GM21447 (cell line): ENCODE measurements around the gene PKD1L1.

Source experiments
- ATAC-seq: cut with Tn5 transposase; IDR thresholded peaks from one replicate; pipeline ENCODE4 v1.9.1; 2021; ENCODE audit not compliant: unreplicated experiment

PKD1L1 gene

DNA sequence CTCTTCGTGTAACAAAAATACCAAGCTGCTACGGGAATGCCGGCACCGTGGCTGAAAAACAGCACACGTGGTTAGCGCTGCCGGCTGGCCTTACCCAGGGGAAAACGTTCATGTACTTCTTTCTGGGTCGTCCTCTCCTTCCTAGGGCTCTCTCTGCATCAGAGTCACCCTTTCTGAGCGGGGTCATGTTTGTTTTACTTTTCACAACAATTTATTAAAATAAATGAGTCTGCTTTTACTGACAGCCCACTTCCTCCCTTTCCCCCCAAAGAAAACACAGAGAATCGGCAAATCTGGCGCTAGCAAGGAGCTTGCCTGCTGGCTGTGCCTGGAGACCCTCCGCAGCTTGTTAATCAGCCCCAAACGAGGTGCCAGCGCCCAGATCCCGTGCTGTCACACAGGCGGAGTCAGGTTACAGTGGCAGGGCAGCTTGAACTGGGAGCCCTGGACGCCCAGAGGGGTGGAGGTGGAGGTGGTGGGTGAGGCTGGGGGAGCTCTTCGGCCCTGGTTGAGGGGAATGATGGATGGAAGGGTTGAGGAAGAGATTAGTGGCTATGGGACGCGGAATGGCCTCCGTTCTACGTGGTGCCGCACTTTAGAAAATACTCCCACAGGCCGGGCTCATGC lies 204.2 kb downstream of the PKD1L1 start:
- no peak for ATAC-seq

DNA sequence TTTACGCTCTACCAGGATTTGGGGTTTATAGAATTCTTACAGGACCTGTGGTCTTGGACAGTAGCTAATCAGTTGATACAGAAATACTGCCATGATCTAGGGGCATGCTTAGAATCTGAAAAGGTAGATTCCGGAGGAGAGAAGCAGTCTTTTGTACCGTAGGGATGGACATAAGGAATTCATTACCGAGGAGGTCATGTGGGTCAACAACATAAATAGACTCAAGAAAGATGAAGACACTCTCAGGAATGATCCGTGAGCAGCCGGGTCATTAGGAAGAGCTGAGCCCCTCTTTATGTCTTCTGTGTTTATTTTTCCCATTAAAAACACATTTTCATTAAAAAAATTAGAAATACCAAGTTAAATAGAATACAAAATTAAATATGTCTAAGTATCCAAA lies 206.3 kb downstream of the PKD1L1 start:
- no peak for ATAC-seq

DNA sequence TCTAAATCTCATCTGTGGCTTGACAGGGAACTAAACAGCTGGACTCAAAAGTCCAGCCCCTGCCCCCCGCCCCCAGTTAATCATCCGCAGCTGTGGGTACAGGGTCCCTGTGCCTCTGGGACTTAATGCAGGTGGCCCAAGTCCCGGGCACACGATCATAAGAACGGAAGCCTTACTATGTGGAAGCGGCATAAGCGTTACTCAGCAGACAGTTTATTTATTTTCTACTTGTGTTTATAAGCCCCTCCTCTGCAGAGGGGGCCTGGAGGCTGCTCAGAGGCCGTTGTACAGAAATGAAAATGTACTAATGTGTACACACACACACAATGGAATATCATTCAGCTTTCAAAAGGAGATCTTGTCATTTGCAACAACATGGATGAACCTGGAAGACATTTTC lies 208.4 kb downstream of the PKD1L1 start:
- no peak for ATAC-seq

DNA sequence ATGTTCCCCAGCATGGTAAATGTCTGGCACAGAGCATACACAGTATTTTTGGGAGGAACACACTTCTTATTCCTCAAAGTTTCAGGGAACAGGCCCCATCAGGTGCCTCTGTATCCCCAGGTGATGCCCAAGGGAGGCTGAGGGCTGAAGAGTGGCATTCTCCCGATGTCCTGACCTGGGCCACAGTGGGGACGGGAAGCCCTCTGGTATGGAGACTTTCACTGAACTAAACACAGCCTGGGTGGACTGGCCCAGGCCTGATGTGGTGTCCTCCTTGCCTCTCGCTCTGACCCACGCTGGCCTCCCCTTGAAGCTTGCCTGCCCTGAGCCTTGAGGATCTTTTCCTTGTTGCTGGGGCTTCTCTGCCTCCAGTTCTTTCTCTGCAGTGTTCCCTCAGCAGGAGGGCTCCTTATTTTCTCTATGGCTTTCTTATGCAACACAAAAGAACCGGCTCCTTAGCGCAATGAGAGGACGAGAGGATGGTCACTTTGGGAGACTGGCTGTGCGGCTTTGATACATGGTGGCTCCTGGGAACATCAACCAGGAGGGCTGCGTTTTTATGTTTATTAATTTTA lies 208.9 kb downstream of the PKD1L1 start:
- no peak for ATAC-seq

DNA sequence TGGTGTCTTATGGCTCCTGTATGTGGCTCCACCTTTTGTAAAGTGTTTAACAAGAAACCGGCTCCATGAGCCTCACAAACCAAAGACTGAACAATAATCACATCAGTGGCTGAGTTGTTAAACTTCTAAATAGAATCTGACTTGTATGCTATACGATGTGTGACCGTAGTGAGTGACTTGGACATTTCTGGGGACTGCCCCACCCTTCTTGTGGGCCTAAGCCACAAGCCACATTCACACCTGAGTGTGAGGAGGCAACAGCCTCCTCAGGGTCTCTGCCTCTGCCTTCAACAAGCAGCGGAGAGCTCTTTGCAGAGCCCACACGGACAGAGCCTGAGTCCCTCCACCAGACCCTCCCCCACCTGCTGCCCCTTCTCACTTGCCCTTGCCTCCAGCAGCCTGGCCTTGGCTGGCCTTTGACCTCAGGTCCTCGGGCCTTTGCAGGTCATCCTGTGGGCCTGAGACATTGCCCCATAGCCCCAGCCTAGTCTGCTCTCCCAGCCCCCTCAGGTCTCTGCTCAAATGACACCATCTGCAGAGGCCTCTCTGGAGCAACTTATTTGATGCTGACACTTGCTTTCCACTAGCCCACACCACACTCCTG lies 209.6 kb downstream of the PKD1L1 start:
- ATAC-seq = peak; percentile 80

- ATAC-seq = no peak
These were observed 210.7 kb downstream of the PKD1L1 start for GRCh38 chr7:47737601-47738000.

DNA sequence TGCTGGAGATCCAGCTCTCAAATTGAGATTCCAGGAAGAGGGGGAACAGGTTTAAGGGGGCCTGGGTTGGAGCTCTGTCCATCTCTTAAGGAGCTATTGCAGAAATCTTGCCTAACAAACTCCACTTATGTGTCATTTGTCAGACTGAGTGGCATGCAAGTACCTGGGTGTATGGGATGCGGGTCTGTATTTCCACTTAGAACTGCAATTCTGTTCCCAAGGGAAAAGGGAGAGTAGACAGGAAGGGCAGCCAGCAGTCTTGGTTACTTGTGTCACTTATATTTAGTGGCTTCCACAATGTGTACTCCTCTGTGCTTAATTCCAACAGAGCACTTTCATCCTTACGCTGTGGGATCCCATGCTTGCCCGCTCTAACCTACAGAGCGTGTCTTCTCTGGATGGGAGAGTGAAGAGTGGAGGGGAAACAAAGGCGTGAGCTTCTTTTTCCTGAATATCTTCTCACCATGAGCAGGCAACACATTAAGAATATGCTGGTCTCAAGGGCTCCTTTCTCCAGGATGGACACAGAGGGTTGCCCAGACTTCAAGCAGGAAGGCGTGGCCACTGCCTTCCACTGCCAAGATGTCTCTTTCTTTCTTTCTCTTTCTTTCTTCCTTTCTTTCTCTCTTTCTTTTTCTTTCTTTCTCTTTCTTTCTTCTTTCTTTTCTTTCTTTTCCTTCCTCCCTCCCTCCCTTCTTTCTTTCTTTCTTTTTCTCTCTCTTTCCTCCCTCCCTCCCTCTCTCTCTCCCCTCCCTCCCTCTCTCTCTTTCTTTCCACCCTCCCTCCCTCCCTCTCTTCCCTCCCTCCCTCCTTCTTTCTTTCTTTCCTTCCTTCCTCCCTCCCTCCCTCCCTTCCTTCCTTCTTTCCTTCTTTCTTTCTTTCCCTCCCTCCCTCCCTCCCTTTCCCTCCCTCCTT lies 212.6 kb downstream of the PKD1L1 start:
- no peak for ATAC-seq

DNA sequence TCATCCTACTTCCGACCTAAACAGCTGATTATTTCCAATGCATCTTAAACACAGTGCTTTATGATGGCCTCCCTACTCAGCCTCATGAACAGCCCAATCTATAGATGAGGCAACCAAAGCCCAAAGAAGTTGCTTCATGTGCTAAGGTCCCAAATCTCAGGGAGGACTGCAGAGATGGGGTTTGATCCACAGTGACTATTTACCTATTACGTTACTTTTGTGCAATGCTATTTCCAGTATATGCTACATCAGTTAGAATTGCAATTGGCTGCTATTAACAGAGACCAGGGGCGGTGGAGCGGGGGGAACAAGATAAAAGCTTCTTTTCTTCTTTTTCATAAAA lies 213.3 kb downstream of the PKD1L1 start:
- ATAC-seq = no peak

DNA sequence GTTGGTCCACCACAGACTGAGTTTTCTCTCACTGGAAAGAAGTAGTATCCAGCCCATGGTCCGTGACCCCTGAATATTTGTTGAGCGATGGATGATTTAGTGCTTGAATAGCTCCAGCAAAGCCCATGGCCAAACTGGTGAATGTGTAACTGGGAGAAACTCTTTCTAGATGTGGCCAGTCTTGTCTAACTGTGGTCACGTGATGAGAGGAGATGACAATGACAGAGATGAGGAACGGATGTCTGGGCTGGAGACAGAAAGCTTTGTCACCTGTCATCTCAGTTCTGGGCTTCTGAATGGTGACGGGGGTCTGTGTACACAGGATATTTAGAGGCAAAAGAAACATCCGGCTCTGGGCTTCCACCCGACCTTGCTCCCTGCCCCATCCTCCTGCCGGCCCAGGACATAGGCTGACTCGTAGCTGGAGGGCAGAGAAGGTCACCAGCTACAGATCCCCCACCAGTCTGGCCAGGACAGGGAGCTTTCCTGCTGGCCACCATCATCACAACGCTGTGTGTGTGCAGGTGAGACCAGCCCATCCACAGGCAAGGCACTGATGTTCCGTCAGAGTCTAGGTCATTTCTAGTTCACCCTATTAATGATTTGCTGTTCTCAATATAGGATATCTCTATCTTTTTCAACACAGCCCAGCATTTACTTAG lies 213.8 kb downstream of the PKD1L1 start:
- ATAC-seq = no peak

- ATAC-seq = no peak
These were observed 218.1 kb downstream of the PKD1L1 start for GRCh38 chr7:47730142-47730541.

DNA sequence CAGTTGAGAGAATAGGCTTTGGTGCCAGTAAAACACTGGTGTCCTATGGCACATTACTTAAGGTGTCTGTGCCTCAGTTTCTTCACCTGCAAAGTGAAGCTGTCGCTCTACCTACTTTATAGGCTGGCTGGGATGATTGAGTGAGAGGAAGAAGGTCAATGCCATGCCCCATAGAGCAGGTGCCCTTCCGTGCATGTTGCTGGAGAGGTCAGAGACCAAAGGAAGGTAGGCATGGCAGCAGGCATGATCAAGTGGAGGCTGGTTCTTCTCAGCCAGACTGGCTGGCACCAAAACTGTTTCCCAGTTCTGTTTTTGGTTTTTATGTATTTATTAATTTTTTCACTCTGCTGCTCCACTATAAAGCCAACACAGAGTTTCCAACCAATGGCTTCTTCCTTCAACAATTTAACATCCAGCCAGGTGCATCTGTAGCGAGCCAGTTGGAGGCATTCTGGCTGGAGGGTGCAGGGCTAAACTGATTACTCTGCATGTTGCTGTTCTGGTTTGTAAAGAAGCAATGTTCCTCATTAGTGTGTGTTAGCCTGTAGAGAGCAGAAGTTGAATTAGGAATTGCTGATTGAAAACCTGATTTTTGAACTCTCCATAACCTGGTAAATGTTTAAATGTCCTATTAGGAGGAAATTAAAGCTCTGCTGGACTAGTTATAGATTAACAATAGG lies 222.1 kb downstream of the PKD1L1 start:
- no peak for ATAC-seq

GRCh38 chr7:47725031-47725780 lies 223.1 kb downstream of the PKD1L1 start:
- no peak for ATAC-seq
